ENCODE measurements around the gene TBC1D16.
A peak's percentile ranks its signal among the peaks of the same experiment; 100 is the strongest.
"Not testable (repeated sequence)": the region's sequence is repeated elsewhere in the genome, so short reads cannot be mapped to it uniquely, and the experiment has no call there.

The TBC1D16 gene

GRCh38 chr17:80002690-80003490 is 32.8 kb downstream of the TBC1D16 start:
- DNase-seq (ENCODE audit: low read depth), result no peak

DNA sequence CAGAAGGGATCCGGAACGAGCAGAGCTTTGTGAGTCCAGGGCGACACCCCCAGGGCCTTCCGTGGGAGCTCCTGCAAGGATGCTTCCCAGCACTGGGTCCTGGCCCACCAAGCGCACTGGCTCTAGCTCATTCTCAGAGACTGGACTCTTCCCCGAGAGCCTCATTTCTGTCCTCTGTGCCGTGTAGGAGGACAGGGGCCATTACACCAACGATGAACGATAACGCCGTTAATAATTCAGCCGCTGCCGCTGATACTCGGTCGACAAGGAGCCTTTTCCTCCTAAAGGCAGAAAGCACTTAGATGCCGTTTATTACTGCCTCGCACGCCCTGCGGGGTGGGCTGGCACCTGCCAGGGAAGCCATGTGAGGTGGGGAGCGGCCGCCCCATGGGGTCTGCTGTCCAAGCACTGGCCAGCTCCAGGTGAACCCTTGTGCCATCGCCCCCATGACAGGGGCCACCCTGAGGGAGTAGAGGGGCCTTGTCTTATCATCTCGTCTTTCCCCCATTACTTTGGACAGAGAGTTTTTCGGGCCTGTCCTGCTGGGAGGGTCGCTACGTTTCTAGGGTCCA is 33.5 kb downstream of the TBC1D16 start:
- no peak for DNase-seq (ENCODE audit: low read depth)

GRCh38 chr17:80000981-80001775 is 34.5 kb downstream of the TBC1D16 start:
- no peak for DNase-seq (ENCODE audit: low read depth)

DNA sequence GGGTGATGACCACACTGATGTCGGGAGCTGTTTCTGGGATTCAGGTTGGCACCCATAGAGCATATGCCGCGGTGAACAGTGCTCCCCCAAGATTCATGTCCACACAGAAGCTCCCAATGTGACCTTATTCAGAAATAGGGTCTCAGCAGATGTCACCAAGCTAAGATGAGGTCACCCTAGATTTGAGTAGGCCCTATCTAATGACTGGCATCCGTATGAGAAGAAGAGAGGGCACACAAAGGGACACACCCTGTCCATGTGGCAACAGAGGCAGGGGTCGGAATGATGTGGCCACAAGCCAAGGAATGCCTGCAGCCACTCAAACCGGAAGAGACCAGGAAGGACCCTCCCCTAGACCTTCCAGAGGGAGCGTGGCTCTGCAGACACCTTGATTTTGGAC is 35.5 kb downstream of the TBC1D16 start:
- no peak for DNase-seq (ENCODE audit: low read depth)

DNA sequence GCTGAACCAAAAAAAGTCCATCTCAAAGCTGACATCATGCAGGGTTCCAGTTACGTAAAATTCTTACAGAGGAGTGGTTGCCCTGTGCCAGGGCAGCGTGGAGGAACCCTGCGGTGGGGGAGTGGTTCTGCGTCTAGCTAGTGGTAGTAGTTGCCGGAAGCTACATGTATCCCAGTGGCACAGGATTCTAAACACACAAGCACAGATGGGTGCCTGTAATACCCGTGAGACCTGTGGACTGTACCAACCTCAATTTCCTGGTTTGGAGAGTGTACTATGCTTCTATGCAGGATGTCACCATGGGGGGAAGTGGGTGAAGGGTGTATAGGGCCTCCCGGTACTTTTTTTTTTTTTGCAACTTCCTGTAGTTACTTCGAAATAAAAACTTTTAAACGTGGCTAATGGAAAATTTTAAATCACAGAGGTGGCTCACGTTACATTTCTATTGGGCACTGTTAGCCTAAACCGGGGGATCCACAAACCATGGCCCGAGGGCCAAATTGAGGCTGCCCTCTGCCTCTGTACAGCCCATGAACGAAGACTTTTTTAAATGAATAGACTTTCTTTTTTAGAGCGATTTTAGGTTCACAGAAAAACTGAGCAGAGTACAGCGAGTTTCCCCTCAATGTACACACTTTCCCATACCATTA is 38.5 kb downstream of the TBC1D16 start:
- peak; percentile 54 for DNase-seq (ENCODE audit: low read depth)

DNA sequence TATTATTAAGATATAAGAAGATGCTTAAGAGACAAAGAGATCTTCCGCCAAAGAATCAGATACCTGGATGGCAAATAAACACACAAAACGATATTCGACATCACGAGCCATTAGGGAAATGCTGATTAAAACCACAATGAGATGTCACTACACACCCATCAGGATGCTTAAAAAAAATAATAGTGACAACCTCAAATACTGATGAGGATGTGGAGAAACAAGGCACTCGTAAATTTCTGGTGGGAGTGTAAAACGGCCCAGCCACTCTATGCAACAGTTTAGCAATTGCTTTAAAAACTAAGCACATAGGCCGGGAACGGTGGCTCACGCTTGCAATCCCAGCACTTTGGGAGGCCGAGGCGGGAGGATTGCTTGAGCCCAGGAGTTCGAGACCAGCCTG is 39.4 kb downstream of the TBC1D16 start:
- DNase-seq (ENCODE audit: low read depth), result no peak

DNA sequence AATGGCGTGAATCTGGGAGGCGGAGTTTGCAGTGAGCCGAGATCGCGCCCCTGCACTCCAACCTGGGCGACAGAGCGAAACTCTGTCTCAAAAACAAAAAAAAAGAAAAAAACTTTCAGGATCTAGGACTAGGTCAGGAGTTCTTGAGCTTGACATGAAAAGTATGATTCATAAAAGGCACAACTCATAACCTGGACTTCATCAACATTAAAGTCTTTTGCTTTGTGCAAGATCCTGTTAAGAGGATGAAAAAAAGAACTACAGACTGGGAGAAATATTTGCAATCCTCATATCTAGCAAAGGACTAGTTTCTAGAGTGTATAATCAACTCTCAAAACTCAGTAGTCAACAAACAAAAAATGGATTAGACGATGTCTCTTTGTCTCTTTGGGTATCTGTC is 40.0 kb downstream of the TBC1D16 start:
- no peak for DNase-seq (ENCODE audit: low read depth)

- no peak for DNase-seq (ENCODE audit: low read depth)
Observed at GRCh38 chr17:79994602-79995001, 41.1 kb downstream of the TBC1D16 start.

- DNase-seq (ENCODE audit: low read depth), result not testable (repeated sequence)
Observed at GRCh38 chr17:79994228-79994569, 41.5 kb downstream of the TBC1D16 start.

DNA sequence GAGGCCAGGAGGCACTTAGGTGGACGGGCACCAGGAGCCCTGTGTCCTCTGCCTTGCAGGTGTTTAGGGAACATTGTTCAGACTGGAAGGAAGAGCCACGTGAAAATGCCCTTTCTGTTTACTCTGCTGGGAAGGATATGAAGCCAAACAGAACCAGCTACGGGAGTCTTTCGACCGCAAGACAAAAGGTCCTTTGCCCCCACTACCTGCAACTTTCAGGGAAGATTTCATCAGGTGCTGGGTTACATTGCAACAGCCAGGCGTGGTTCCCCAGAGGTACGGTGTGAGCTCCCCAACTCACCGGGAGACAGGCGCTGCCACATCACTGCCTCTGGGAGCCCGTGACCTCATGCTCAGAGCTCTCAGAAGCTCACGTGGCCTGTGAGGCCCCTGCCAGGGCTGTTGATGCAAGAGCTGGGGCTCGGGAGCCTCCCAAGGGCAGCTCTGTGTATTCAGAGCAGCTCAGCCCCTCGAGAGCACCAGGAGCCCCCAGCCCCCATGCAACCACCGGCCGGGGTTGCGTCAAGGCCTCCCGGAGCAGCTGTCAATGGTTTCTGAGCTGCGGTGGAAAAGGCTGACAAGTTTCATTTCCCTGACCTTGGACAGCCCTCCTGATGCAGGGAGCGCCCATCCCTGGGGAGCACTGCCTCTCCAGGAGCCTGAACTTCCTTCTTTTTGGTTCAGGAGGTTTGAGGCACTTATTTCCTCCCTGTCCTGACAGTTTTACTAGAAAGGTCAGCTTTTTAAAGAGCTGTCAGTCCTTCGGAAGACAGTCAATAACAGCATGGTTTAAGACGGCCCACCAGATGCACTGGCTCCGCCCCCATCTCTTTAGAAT is 42.1 kb downstream of the TBC1D16 start:
- peak; percentile 59 for DNase-seq (ENCODE audit: low read depth)

DNA sequence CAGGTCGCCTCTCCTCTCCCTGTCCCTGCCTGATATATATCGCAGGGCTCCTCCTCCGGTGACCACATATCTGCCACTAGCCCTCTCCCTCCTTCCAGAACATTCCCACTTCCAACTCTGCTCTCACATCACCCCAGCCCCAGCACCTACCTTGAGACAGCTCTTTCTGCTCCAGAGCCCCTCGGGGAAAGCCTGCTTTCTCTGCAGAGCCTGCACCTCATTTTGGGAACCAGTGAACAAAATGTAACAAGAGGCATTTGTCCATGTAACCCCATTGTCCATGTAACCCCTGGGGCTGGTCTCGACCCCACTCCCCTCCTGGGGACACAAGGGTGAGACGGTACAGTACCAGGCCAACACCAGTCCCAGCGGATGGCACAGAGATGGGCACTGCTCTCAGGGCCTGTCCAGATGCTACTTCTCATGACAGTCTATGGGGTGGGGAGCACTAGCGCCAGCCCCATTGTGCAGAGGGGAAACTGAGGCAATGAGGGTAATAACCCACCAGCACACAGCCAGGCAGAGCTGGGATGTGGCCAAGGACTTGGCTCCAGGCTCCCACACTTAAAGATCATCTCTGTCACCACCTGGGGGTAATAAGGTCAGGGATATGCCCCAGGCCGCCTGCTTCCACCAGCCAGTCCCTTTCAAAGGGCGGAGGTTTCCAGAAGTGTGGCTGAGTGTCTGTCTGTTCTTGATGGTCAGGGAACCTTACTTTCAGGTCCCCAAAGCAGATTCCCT is 42.9 kb downstream of the TBC1D16 start:
- DNase-seq (ENCODE audit: low read depth), result no peak

- no peak for DNase-seq (ENCODE audit: low read depth)
Observed at GRCh38 chr17:79991924-79992648, 43.6 kb downstream of the TBC1D16 start.

DNA sequence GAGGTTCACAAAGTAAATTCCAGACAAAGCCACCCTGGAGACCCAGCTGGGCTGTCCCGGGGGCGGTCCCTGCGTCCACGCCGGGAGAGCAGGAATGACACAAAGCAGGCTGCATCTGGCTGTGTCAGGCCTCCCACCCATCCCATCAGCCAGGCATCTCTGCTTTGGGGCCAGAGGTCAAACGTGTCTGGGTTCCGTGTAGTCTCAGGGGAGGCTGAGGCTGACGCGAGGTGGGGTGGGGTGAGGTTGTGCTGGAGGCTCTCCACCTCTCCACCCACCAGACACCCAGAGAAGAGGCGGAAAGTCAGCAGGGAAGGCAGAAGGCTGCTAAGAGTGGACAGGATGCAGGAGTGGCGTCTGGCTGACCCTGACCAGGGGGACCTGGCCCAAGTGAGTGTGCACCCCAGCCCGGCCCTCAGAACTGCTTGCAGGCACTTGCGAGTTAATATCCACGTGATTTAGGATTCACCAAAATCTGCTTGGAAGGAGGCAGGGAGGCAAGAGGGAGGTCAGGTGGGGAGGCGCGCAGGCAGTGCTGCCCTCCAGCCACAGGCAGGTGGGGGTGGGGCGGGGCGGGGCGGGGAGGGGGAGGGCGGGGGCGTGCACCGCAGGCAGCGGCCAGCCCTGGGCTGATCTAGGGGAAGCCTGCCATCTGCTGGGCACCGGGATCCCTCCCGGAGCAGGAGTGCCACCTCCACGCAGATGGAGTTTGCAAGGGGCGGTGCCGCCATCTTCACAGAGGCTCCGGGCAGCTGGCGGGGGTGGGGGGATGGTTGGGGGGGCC is 44.3 kb downstream of the TBC1D16 start:
- DNase-seq (ENCODE audit: low read depth), result peak; percentile 76

DNA sequence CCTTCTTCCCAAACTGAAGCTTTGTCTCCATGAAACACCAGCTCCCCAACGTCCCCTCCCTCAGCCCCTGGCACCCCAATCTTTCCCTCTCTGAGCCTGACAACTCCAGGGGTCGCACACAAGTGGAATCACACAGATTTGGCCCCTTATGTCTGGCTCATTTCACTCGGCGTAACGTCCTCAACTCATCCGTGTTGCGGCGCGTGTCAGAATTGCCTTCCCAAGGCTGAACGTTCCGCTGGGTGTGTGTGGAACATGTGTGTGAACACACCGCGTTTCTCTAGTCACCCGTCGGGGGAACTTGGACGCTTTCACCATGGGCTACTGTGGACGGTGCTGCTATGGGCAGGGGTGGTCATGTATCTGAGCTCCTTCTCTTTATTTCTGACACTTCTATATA is 45.0 kb downstream of the TBC1D16 start:
- no peak for DNase-seq (ENCODE audit: low read depth)

- no peak for DNase-seq (ENCODE audit: low read depth)
Observed at GRCh38 chr17:79990051-79990592, 45.5 kb downstream of the TBC1D16 start.

GRCh38 chr17:79989106-79989835 is 46.4 kb downstream of the TBC1D16 start:
- no peak for DNase-seq (ENCODE audit: low read depth)

- no peak for DNase-seq (ENCODE audit: low read depth)
Observed at GRCh38 chr17:79988185-79988971, 47.3 kb downstream of the TBC1D16 start.

DNA sequence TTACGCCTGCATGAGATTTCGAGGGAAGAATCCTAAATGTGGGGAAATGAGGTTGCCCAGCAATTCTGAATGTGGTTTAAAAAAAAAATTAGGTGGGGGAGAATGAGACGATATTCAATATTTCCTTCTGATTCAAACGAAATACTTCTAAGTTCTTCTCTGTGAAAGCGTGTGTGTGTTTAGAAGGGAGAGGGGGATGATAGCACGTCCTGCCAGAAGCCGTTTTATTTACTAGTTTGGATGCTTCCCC is 47.8 kb downstream of the TBC1D16 start:
- DNase-seq (ENCODE audit: low read depth), result no peak

All from activated T-cell treated with anti-CD3 and anti-CD28 coated beads for 48 hours (primary cell).